T follicular helper cell (primary cell): ENCODE results near the gene GPC5.

Experiments
- DNase-seq: peaks from one replicate; pipeline ENCODE4 v3.0.0-alpha.2; 2020; ENCODE audit warnings: low read depth

GPC5 gene

GRCh38 chr13:91539286-91540157 is 141.1 kb downstream of the GPC5 start:
- DNase-seq, result no peak

GRCh38 chr13:91540158-91540736 is 141.8 kb downstream of the GPC5 start:
- no peak for DNase-seq

GRCh38 chr13:91544723-91545122 is 146.3 kb downstream of the GPC5 start:
- DNase-seq, result no peak

GRCh38 chr13:91546900-91547299 is 148.5 kb downstream of the GPC5 start:
- no peak for DNase-seq

GRCh38 chr13:91553584-91553983 is 155.2 kb downstream of the GPC5 start:
- DNase-seq, result no peak

- DNase-seq, result no peak
Observed at GRCh38 chr13:91554101-91554500, 155.7 kb downstream of the GPC5 start.

GRCh38 chr13:91557328-91558090 is 159.1 kb downstream of the GPC5 start:
- no peak for DNase-seq

- DNase-seq, result no peak
Observed at GRCh38 chr13:91563799-91564198, 165.4 kb downstream of the GPC5 start.

- no peak for DNase-seq
Observed at GRCh38 chr13:91564396-91564795, 166.0 kb downstream of the GPC5 start.

- no peak for DNase-seq
Observed at GRCh38 chr13:91565296-91565695, 166.9 kb downstream of the GPC5 start.

GRCh38 chr13:91567485-91568207 is 169.2 kb downstream of the GPC5 start:
- no peak for DNase-seq

- DNase-seq, result no peak
Observed at GRCh38 chr13:91571681-91572080, 173.3 kb downstream of the GPC5 start.

GRCh38 chr13:91572439-91572838 is 174.0 kb downstream of the GPC5 start:
- no peak for DNase-seq

- DNase-seq, result no peak
Observed at GRCh38 chr13:91572944-91573598, 174.7 kb downstream of the GPC5 start.

GRCh38 chr13:91574766-91575165 is 176.3 kb downstream of the GPC5 start:
- no peak for DNase-seq

GRCh38 chr13:91576590-91576989 is 178.2 kb downstream of the GPC5 start:
- no peak for DNase-seq

GRCh38 chr13:91579320-91579719 is 180.9 kb downstream of the GPC5 start:
- DNase-seq, result no peak

- no peak for DNase-seq
Observed at GRCh38 chr13:91580749-91581148, 182.3 kb downstream of the GPC5 start.

- no peak for DNase-seq
Observed at GRCh38 chr13:91586609-91587008, 188.2 kb downstream of the GPC5 start.

- DNase-seq, result no peak
Observed at GRCh38 chr13:91588541-91588940, 190.1 kb downstream of the GPC5 start.
